Activated CD8-positive, alpha-beta memory T cell treated with anti-CD3 and anti-CD28 coated beads, Interleukin-2, amount 50 U/mL, for 4 hours (primary cell): Measurements from ENCODE around the gene PTRH1.
A peak's percentile ranks its signal among the peaks of the same experiment; 100 is the strongest.

ENCODE experiments used
- DNase-seq: peaks from one replicate; pipeline ENCODE4 v3.0.0-alpha.2; 2020

Gene PTRH1

DNA sequence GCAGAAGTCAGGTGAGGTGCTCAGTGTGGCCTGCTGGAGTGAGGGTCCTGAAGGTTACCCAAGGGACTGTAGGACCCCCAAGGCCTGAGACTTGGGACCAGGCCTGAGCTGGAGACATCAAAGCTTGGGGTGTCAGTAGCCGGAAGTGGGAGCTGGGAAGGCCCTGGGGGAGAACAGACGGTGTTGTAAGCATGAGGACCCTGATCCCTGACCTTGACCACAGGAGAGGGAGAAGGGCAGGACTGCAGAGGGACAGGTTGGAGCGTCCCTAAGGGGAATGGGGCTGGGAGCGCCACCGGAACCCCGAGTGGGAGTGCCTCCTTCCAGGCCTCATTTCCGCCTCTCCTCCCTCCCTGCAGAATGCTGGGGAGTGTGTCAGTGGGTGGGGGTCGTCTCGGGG, 949 bp upstream of the PTRH1 start:
- no peak for DNase-seq

DNA sequence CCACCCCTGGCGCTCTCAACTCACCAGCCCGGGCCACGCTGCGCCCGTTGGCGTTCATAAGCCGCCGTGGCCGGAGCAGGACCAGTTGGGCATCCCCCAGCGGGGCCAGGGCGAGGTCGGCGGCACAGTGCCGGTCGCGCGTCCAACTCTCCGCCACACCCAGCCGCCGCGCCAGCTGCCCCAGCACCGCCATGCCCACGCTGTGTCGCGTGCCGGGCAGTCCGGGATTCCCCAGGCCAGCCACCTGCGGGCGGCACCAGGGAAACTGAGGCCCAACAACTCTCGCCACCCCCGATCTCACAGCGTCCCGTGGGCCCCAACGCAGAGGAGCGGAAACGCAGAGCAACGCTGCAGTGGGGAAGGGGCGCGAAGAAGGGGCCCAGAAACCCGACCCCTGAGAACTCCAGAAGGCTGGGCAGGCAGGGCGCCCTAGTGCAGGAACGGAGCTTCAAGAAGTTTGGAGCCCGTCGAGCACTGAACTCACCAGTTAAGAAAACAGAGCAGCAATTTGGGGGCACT, 453 bp downstream of the PTRH1 start:
- DNase-seq, result no peak

DNA sequence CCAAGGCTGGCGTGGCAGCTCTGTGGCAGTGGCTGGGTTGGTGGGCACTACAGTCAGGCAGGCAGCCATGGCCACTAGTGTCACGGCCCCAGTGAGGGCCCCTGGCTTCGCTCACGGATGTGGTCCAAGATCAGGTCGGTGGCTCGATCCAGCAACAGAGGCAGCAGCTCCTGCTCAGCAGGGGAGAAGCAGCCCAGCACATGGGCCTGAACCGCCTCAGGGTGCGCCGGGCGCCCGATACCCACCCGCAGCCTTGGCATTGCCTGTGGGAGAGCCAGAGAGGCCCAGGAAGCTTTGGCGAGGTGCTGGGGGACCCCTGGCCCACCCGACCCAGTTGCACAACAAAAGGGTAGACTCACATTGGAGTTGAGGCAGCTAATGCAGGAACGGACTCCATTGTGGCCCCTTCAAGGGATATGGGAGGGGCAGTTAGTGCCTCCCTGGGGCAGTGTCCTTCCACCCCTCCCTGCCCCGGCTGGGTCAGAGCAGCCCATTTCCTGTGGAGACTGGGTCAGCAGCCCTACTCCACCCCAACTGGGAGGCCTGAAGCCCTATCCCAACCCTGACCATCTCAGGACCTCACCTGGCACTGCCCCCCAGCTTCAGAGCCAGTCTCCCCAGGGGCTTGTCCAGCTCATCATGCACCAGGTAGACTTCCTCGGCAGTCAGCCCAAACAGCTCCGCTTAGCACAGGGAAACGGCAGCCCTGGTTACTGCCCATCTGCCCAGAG, 1.3 kb downstream of the PTRH1 start:
- DNase-seq, result no peak

DNA sequence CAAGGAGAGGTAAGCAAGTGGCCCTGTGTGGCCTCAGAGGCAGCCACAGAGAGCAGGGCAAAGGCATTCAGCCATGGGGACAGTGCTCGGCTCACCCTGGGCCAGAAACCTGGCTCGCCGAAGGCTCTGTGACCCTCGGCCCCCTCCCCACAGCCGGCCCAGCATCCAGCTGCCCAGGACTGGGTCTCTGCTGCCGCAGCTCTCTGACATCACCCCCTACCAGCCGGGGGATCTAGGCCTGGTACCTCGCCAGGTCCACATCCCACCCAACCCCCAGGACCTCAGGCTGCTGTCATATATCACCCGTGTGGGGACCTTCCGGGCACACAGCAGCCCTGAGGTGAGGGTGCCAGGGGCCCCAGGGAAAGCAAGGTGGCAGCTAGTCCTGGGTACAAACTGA, 2.6 kb downstream of the PTRH1 start:
- no peak for DNase-seq

DNA sequence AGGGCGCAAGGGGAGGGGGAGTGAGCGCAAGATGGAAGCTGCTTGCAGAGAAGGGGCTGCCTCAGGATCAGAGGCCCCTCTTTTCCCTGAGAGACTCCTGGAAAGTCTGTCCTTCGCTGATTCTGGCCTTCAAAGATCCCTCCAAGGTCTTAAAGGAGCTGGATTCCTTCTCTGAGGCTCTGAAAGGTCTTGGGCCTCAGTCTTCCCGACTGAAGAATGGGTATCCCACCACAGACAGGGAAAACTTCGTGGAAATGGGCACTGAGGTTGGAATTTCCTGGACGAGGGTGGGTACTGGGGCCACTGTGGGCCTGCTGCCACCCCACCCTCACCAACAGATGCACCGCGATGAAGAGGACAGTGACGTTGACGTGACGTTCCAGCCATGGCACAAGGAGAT, 3.1 kb downstream of the PTRH1 start:
- DNase-seq, result no peak

DNA sequence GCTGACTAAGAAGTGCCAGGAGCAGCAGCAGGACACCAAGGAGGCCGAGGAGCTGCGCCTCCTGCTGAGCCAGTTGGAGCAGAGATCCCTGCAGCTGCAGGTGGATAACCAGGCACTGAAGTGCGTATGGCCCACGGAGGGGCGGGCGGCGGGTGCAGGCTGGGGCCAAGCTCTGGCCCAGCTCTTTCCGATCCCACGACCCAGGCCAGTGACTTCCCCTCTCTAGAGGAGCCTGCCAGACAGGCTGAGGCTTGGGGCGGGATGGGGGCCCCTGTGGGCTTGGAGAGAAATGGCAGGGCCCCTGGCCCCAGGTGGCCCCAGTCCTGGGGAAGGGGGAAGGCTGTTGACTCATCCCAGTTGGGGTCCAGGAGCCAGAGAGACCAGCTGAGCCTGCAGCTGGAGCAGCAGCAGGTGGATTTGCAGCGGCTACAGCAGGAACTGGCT, 3.6 kb downstream of the PTRH1 start:
- DNase-seq, result no peak

DNA sequence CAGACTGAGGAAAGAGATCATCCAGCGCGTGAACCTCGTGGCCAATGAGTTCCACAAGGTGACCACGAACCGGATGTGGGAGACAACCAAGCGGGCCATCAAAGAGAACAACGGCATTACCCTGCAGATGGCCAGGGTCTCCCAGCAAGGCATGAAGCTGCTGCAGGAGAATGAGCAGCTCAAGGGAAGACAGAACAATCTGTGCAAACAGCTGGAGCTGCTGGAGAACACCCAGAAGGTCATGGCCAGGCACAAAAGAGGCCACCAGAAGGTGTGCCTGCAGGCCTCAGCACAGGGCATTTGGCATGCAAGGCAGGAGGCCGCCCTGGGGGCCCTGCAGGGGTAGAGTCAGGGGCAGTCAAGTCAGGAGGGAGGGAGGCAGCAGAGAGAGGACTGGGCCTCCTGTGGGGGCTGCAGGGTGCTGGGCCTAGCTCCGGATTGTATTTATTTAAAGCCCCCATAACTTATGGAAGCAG, 4.2 kb downstream of the PTRH1 start:
- DNase-seq, result no peak

DNA sequence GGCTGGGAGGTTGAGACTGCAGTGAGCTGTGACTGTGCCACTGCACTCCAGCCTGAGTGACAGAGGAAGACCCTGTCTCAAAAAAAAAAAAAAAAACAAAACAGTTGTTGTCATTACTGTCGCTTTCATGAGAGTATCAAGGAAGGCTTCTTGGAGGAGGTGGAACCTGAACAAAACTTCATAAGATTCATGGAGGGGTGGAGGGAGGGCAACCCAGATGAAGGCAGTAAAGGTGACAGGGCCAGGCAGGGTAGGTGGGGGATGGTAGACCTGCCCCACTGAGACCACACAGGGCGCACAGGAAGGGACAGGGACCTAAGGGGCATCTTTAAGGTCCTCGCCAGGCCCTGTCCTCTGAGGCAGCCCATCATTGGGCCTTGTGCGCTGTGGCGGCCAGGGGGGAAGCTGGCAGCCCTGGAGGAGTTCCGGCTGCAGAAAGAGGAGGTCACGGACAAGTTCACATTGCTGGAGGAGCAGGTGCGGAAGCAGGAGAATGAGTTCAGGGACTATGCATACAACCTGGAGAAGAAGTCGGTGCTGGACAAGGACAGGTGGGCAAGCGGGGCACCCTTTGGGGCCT, 5.2 kb downstream of the PTRH1 start:
- no peak for DNase-seq

DNA sequence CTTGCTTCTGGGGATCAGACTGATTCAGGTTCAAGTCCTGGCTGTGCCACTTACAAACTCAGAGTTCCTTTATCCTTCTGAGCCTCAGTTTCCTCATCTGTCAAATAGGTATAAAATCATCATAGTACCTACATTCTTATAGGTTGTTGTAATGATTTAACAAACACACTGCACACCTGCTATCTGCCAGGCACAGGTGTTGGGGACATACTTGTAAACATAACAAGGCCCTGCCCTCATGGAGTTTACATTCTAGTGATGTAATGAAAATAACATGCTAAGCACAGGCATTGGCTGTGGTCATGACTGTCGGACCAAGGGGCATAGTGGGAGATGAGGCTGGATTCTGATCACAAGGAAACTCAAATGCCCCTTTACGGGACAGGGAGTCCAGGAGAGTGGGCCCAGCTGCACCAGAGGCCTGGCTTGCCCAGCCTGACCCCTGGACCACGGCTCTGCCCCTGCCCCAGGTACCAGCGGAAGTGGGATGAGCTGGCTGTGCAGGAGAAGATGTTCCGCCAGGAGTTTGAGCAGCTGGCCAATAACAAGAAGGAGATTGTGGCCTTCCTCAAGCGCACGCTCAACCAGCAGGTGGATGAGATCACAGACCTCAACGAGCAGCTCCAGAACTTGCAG, 6.4 kb downstream of the PTRH1 start:
- no peak for DNase-seq

DNA sequence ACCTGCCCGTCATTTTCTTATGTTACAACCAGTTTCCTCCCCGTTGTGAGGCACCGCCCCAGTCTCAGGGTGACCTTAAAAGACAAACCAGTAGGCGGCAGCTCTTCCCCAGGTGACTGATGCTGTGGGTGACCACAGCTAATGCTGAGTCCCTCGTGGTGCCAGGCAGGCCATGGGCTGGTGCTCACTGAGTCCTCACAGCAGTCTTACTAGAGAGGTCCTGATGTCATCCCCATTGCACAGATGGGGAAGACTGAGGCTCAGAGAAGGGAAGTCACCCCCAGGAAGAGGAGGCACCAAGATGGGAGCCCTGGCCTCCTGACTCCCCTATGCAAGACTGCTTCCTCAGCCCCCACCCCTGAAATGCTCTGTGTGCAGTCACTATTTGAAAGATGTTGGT, 7.7 kb downstream of the PTRH1 start:
- DNase-seq, result peak; percentile 34

DNA sequence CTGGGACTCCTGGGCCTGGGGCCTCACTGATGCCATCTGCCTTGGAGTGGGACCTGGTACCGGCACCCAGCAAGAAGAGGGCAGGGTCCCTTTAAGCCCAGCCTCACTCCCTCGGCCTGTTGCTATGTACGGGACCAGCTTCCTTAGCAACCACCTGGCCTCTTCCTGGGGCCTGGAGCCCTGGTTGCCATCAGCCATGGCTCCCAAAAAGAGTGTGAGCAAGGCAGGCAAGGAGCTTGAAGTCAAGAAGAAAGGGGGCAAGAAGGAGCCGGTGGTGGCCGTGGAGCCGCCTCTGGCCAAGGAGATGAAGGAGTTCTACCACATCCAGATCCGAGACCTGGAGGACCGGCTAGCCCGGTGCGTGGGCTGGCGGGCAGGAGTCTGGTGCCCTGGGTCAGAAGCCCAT, 8.6 kb downstream of the PTRH1 start, which contains the start of gene CFAP157:
CFAP157 (plus strand) TSS at position 153 of the 406 bp plus-strand sequence; CDS start at position 197, 44 bp downstream.
- no peak for DNase-seq

DNA sequence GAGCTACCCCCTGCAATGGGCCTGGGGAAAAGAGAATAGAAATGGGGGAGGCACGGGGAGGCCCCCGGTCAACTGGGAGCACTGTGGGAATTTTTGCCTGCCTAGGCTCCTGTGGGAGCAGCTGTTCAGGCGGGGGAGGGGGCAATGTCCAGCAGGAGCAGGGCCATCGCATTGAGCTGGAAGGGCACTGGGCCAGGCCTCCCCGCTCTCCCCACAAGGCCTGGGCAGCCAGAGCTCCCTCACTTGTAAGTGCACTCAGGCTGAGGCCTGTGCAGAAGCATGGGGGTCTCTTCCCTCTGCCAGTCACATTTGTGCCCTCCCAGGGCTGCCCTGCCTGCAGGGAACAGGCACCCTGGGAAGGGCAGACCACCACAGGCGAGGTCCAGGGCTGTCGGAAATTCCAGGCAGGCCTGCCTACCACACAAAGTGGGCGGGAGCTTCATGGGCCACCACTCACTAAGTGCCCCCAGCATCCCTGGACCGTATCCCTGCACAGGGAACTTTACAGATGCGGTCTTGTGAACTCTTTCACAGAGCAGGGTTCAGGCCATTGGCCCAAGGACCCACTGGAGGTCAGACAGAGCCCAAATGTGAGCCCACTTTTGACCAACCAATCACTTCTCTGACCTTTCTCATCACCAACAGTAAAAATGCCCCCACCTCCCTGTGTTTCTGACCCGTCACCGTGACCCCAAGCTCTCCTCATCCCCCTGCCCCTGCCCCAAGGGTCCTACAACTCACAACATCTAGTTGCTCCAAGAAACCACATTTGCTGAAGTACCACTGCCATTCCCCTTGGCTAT, 9.7 kb downstream of the PTRH1 start:
- DNase-seq, result no peak

DNA sequence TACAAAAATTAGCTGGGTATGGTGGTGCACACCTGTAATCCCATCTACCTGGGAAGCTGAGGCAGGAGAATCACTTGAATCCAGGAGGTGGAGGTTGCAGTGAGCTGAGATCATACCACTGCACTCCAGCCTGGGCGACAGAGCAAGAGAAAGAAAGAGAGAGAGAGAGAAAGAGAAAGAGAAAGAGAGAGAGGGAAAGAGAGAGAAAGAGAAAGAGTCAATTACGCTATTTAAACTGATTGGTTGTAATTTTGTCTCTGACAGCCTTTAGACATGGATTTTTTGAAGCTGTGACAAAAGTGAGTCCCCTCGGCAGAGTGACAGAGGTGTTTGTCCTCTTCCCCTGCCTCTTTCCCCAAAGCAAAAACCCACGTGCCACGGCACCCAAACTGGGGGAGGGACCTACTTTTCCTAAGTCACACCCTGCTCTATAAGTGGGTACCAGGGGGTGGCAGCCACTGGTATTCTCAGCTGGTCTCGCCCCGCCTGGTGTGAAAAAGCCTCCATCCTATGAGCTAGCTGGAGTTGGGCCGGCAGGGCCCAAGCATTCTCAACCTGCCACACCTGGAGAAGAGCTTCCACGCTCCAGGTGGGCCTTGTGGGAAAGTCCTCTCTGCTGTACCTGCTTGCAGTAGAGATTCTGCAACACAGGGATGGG, 12.0 kb downstream of the PTRH1 start:
- DNase-seq, result no peak

DNA sequence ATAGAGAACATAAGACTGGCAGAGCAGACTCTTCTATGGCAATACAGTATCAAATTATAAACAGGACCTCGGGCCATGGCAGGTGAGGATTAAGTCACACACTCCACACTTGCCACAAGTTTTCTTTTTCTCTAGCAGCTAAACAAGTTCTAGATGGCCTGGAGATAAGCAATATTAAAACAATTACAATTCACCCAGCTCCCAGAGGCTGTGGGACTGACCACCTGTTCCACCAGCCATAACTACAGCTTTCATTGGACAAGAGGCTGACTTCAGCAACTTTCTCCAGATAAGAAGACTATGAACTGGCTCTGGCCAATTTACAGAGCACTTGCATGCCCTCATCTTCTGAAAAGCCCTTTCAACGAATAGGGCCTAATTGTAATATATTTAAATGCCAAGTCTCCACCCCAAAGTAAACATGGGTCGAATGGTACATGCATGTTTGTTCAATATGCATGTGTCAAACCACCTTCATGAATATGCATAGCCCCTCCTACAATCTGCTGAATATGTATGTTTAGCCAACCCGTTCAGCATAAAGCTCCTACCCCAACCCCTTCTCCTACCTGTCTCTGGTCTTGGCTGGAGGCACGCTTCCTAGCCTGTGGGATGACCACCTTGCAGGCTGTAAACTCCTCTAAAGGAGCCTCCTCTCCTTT, 14.7 kb downstream of the PTRH1 start:
- no peak for DNase-seq

DNA sequence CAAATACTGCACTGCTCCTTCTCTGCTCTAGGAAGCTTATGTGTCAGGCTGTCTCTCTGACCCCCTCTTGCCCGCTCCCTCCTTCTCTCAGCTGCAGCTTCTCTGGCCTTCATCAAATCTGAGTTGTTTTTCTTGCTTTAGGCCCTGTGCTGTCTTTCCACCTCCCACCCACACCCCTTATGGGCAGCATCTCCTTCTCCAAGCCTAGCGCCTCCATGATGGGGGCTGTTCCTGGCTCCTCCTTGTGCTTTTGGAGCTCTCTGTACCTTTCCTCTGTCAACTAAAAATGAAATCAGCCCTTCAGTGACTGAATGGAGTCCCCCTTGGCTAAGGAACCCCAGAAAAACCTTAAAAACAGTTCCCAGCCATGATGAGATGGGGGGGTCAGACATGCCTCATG, 15.3 kb downstream of the PTRH1 start:
- DNase-seq, result no peak

DNA sequence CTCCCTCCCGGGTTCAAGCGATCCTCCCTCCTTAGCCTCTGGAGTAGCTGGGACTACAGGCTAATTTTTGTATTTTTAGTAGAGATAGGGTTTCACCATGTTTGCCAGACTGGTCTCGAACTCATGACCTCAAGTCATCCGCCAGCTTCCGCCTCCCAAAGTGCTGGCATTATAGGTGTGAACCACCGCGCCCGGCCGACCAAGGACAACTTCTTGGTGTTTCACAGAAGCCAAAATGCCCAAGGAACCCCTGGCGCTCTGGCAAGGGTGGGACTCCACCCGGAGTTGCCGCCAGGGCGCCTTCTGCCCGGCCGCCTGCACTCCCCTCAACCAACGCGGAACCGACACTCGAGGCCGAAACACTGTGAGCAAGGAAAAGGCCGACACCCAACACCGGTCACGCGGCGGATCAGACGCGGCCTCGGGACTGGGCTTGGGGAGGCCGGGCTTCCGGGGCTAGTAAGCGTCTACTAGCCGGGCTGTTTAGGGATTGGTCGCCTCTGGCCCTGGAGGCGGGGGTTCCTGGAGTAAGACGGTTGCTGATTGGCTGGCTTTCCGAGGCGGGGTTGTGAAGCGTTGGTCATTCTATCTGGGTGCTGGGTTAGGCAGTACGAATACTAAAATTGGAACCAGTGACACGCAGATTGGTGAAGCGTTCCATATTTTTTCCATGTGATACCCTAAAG, 16.3 kb downstream of the PTRH1 start:
- peak; percentile 81 for DNase-seq

DNA sequence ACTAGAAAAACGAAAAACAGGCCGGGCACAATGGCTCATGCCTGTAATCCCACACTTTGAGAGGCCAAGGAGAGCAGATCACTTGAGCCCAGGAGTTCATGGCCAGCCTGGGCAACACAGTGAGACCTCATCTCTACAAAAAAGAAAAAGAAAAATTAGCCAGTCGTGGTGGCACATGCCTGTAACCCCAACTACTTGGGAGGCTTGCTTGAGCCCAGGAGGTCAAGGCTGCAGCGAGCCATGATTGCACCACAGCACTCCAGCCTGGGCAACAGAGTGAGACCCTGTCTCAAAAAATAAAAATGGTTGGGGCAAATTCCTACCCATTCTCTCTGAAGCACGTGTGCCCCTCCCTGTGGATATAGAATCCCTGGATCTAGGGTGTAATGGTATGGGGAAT, 17.1 kb downstream of the PTRH1 start:
- no peak for DNase-seq

DNA sequence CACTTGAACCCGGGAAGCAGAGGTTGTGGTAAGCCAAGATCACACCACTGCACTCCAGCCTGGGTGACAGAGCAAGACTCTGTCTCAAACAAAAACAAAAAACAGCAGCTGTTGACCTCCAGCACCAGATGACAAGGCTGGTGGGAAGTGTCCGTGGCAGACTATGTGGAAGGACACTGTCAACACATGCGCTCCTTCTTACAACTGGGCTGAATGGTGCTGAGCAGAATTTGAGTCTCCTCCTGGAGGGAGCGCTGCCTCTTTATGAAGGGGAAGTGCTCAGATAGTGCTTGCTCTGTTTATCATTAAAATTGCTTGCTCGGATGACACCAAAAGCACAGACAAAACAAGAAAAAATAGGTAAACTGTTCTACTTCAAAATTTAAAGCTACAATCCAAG, 17.9 kb downstream of the PTRH1 start:
- DNase-seq, result no peak

DNA sequence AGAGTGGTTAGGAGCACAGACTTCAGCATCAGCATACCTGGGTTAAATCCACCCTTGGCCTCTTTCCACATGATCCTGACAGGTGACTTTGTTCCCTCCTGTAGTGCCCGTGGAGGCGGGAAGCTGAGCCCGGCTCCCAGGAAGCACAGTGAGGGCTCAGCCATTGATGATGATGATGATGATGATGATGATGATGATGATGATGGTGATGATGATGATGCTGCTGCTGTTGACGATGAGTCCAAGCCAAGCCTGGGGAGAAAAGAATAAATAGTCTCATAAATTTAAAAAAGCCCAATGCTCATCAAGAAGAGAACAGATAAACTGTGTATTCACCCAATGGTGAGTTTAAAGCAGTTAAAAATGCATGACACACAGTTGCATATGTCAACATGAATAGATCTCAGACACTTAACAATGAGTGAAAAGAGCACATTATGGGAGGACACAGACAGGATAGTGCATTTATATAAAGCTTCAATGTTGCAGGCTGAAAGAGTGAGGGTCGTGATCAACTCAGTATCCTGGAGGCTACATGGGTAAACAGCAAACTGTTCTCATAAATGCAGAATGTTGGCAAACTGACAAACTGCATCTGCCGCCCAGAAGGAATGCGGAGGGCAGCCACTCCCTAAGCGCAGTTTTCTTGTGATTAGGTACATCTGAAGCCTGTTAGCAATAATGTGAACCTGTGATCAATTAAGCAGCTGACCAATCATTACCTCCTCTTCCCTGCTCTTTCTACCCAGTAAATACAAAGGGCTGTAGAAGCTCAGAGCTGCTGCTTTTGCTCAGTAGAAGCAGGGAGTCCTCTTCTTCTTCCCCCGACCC, 20.4 kb downstream of the PTRH1 start:
- no peak for DNase-seq

DNA sequence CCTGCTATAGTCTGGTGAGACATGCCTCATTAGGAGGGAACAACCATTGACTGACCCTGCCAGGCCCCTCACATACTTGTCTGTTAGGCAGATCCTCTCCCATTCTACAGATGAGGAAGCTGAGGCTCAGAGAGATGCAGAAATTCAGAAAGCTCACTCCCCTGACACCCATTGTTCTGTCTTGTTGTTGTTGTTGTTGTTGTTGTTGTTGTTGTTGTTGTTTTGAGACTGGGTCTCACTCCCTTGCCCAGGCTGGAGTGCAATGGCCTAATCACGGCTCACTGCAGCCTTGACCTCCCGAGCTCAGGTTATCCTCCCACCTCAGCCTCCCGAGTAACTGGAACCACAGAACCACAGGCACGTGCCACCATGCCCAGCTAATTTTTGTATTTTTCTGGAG, 21.8 kb downstream of the PTRH1 start:
- no peak for DNase-seq
